ENCODE data around the gene P2RX3.
"Not testable (repeated sequence)": the region's sequence is repeated elsewhere in the genome, so short reads cannot be mapped to it uniquely, and the experiment has no call there.

P2RX3 gene

GRCh38 chr11:57403003-57403801 is 65.0 kb downstream of the P2RX3 start:
- DNase-seq, result not testable (repeated sequence)

GRCh38 chr11:57403802-57404147 is 65.6 kb downstream of the P2RX3 start:
- no peak for DNase-seq

GRCh38 chr11:57405271-57405860 is 67.2 kb downstream of the P2RX3 start:
- DNase-seq, result no peak

DNA sequence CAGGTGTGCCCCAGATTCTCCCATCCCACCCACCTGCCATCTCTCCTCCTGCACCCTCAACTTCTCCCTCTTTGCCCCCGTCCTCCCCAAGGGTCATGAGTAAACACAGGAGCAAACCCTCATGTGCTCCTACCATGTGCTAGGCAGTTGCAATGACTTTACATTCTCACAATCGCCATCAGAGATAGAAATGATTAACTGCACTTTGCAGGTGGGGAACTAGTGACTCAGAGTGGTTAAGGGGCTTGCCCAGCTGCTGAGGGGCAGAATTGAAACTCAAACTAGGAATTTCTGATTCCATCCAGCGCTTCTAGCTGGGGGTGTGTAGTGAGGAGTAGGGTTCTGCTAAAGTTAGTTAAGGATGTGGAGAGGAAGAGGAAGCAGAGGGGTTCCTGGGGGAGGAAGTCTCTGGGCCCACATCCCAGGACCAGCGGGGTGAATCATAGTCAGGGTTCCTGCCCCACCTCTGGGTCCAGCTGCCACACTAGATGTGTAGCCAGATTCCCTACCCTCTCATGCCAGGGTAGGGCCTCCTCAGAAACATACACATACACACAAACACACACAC is 68.3 kb downstream of the P2RX3 start:
- DNase-seq, result peak; percentile 60 to 68

DNA sequence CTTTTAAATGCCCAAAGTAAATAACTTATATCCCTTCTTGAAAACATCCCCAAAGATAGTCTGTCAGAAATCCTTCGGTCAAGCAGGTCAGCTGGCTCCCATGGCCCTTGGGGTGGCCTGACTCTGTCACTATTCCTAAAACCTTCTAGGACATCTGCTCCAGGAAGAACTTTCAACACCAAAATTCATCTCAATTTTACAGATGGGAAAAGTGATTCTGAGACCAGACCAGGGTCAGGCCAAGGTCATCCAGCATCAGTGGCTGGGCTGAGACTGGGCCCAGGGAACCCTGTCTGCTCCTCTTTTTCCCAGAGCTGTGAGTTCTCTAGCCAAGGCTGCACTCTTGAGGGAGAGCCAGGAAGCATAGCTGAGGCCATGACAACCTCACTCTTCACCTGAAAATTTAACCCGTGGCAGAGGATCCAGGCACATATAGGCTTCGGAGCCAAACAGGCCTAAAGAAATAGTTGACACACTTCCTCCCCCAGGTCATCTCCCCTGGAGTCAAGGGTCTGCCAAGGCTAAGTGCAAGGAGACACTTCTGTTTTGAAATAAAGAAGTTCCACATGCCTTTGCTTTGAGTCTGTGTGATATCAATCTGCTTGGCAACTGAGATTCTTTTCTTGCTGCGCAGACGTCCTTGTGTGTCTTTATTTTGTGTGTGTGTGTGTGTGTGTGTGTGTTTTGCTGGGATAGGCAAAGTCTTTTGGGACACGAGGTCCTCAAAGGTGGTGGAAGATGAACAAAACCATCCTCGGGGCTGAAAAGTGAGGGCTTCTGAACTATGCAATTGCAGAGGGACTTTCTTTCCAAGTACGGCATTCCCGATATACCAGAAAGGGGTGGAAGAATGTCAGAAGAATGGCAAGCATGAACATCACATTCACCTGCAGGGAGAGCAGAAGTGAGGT is 69.1 kb downstream of the P2RX3 start:
- no peak for DNase-seq

DNA sequence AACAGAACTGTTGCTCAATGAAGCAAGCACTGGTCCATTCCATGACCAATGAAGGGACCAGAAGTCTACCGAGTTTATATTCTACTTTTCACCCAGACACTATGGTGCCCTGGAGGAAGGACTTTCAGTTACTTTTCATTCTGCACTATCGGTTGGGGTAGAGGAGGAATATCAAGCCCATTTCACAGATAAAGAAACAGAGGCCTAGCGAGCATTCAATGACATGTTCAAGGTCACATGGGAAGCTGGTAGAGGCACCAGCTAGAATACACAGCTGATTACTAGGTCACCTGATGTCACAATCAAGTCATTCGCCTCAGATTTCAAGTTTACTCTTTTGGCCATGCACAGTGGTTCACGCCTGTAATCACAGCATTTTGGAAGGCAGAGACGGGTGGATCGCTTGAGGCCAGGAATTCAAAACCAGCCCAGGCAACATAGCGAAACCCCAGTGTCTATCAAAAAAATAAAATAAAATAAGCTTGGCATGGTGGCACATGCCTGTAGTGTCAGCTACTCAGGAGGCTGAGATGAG is 69.9 kb downstream of the P2RX3 start:
- DNase-seq, result no peak

DNA sequence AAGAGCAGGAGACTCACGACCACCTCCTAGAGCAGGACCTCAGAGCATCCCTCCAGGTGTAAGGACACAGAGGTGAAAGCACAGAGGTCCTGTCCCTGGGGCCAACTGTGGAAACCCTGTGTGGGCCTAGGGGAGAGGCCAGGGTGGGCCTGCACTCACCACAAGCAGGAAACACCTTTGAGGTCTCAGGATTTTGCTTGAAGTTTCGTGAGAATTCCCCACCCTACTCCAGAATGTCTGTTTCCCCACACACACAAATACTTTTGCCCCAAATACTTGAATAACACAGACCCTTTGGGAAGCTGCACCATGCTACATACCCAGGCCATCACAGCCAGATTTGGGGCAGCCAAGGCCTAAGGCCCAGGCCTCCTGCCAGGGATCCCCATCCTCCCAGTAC is 70.6 kb downstream of the P2RX3 start:
- no peak for DNase-seq

DNA sequence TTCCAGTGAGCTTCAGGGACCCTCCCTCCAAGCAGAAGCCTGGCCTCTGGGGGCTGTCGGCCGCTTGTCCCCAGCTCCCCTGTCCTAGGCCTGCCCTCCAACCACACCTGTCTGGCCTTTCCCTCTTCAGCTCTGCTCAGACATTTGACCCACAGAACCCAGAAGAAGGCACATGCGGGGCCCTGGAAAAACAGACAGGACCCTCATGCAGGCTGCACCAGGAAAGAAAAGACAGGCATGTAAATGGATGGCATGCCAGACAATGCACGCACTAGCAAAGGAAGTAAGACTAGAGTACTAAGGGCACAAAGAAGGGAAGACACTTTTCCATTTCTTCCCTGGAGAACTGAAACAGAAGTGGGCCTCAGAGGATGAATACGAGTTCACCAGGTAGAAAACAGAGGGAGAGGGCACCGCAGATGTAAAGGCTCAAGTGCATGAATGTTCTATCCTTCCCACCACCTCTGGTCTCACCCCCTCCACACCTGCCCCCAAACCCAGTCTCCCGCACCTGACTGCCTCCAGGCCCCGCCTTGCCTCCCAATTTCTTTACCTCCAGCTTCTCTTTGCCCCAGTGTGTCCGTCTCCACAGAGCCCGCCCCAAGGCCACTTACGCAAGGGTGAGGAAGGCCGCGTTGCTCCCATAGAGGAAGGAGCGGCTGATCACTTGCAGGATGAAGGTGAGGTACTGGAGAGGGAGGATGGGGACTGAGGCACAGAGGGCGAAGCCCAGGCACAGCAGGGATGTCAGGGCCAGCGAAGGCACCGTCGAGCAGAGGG is 71.4 kb downstream of the P2RX3 start:
- no peak for DNase-seq

DNA sequence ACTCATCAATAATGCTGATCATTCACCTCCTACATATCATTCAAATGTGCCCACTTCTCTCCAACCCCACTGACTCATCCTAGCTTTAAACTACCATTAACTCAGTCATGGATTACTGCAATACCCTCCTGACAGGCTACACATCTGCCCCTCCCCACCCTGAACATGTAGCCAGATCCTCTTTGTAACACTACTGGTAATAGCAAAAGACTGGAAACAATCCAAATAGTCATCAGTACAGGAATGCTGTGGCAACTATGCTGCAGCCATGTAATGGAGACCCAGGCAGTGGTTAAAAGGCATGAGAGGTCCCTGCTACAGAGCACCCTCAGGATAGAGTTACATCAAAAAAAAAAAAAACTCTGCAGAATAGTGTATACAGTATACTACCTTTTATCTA is 72.1 kb downstream of the P2RX3 start:
- no peak for DNase-seq

GRCh38 chr11:57413681-57414080 is 75.5 kb downstream of the P2RX3 start:
- no peak for DNase-seq

DNA sequence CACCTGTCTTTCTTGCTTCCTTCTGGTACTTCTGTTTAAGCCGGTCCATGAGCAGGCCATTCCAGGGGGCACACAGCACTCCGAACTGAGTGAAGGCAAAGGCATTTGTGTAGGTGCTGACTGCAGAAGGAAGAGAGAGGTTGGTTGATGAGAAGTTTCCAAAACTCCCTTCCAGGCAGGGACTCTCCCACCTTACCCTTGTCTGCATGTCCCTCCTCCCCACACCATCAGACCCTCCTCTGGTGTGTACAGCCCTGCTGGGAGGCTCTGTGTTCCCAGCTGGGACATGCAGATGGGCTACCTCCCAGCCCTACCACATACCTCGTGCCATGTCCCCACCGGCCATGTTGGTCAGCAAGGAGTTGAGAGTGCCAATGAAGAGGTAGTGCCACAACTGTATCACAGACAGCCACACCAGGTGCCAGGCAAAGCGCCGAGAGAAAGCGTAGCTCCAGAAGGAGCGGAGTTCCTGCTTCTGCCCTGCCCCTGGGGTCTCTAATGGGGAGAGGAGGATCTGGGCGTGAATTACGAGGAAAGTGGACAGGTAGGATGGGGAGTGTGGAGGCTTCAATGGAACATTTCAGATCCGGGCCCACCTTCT is 76.6 kb downstream of the P2RX3 start:
- no peak for DNase-seq

DNA sequence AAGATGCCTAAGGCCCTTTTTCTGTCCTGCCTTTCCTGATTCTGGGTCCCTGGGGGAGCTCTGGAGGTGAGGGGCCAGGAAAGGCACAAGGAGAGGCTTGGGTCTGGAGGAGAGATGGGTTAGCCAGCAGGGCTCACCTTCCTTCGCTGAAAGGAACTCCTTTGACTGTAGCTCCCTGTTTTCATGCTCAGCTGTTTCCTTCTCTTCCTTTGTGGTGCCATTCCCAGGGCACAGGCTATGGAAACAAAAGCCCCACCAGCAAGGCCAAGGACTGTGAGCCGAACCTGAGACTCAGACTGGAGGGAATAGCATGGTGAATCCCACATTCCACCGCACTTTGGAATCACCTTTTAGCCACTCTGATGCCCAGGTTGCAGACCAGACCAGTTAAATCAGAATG is 78.3 kb downstream of the P2RX3 start:
- no peak for DNase-seq

DNA sequence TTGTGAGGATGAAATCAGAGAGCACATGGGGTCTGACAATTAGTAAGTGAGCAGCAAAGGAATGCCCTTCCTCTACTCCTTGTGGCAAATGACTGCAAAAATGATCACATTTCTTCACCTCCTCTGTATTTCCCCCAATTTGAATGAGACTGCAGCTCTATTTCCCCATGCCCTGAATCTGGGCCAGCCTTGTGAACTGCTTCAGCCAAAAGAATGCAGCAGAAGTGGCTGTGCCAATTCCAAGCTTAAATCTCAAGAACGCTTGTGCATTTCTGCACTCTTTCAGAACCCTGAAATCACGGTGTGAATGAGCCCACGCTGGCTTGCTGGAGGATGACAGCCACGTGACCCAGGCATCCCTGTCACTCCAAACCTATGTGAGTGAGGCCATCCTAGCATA is 78.9 kb downstream of the P2RX3 start:
- no peak for DNase-seq

DNA sequence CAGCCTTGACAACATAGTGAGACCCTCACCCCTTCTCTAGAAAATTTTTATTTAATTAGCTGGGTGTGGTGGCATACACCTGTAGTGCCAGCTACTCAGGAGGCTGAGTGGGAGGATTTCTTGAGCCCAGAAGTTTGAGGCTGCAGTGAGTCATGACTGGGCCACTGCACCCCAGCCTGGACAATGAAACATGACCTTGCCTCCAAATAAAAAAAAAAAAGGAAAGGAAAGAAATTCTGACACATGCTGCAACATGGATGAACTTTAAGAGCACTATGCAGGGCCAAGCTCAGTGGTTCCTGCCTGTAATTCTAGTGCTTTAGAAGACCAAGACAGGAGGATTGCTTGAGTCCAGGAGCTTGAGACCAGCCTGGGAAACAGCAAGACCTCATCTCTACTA is 80.0 kb downstream of the P2RX3 start:
- no peak for DNase-seq

DNA sequence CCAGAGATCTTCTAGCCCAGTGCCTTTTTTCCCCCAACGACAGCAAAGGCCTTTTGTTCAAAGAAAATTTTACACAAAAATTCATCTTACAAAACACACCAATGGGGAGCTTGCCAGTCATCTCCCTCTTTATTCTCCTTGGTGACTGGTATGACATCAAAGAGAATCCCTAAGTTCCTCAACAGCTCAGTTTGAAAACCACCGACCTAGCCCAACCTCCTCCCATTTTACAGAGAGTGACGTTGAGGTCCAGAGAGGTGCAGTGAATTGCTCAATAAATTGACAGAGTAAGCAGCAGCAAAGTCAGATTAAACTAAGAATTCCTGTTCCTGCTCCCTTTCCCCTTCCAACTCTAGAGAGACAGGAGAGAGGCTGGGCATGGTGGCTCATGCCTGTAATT is 81.0 kb downstream of the P2RX3 start:
- no peak for DNase-seq

- DNase-seq, result no peak
These were observed 82.9 kb downstream of the P2RX3 start for GRCh38 chr11:57421066-57421465.

- no peak for DNase-seq
These were observed 83.7 kb downstream of the P2RX3 start for GRCh38 chr11:57421805-57422204.
